Stomach (tissue), 9 donors: ENCODE results near the gene SPINK2. TPM values are rescaled to one million over a fixed set of nuclear protein-coding genes. Genes with fewer than 3 reads are reported as not detected.

Source experiments
- DNase-seq, 2 donors: peaks; one replicate each; pipeline versions ENCODE4 v3.0.0 to v3.0.0-alpha.2; 2013 to 2019
- H3K27ac ChIP-seq, 5 donors: fragments of 200-600 bp in 4 of 5; sonication (generic) in 4 of 5; one replicate each; pipeline ENCODE4 v1.5.1; 2013 to 2019; ENCODE audit warnings: mild to moderate bottlenecking in 1 of 5, moderate library complexity in 1 of 5
- H3K27me3 ChIP-seq, 3 donors: fragments of 200-600 bp; sonication (generic); one replicate each; pipeline ENCODE4 v1.5.1; 2017 to 2019; ENCODE audit warnings: mixed run types in 1 of 3
- H3K36me3 ChIP-seq, 4 donors: fragments of 200-600 bp; sonication (generic); 1 replicate in 3 of 4; 2 replicates in 1 of 4; pipeline ENCODE4 v1.5.1; 2016 to 2019
- H3K4me1 ChIP-seq, 4 donors: fragments of 200-600 bp; sonication (generic); one replicate each; pipeline ENCODE4 v1.5.1; 2016 to 2019
- H3K4me3 ChIP-seq, 4 donors: fragments of 200-600 bp; sonication (generic) in 3 of 4; one replicate each; pipeline ENCODE4 v1.5.1; 2016 to 2019; ENCODE audit warnings: mild to moderate bottlenecking in 1 of 4
- H3K9me3 ChIP-seq, 4 donors: fragments of 200-600 bp; sonication (generic); one replicate each; pipeline ENCODE4 v1.5.1; 2016 to 2019
- EP300 ChIP-seq: sonication (generic); formaldehyde crosslinking; IDR thresholded peaks from one replicate; pipeline ENCODE4 v1.6.1; 2017; ENCODE audit warnings: antibody characterized with exemption
- POLR2A ChIP-seq, 4 donors: fragments of 450-650 bp; IDR thresholded peaks; one replicate each; pipeline ENCODE4 v1.6.1; 2016; ENCODE audit warnings: antibody characterized with exemption in 4 of 4, control low read depth in 2 of 4, mild to moderate bottlenecking in 1 of 4, moderate library complexity in 1 of 4
- POLR2AphosphoS5 ChIP-seq, 3 donors: sonication (generic); formaldehyde crosslinking; IDR thresholded peaks; one replicate each; pipeline ENCODE4 v1.6.1; 2016; ENCODE audit warnings: antibody characterized with exemption in 3 of 3
- WGBS, 5 donors: extraction: QIAGEN DNeasy Blood & Tissue Kit in 3 of 5; methylation state at CpG; one replicate each; pipeline versions ENCODE4 v1.1.5 to v1.1.7; 2013 to 2018; 5-methylcytosine and 5-hydroxymethylcytosine counted together
- intact Hi-C: fragments of 100-400 bp; cut with DNase I; formaldehyde crosslinking; loops from one replicate; pipeline ENCODE4 v1.15.1; 2023; ENCODE audit warnings: low total_unique reads
- polyA plus RNA-seq, 3 donors: library from polyadenylated mRNA; stranded (reverse); fragments of 200-250 nt; gene quantifications; one replicate each; pipeline ENCODE4 v1.2.3, GENCODE V29; 2013
- total RNA-seq, 5 donors: library from RNA; depleted of rRNA; stranded (reverse); fragments of >200 nt; gene quantifications; one replicate each; pipeline versions ENCODE4 v1.1.0 to v1.2.3, GENCODE V29; 2014 to 2016
- TF ChIP-seq, protein P1 (sequence below), 7 experiments: fragments of 450-650 bp in 4 of 7; fragments of 200-600 bp in 3 of 7; sonication (generic) in 3 of 7; IDR thresholded peaks; one replicate each; pipeline ENCODE4 v1.5.1; 2016 to 2019; ENCODE audit warnings: antibody characterized with exemption in 7 of 7, control low read depth in 2 of 7, mild to moderate bottlenecking in 1 of 7
- donor health status: healthy with polysubstance abuse.
- donor health status: Bipolar disorder and iron deficiency.
- donor health status: healthy.

The SPINK2 gene
- total and polyA plus RNA-seq, 8 donors = 0.70 to 2.3 TPM; not detected in 6

DNA sequence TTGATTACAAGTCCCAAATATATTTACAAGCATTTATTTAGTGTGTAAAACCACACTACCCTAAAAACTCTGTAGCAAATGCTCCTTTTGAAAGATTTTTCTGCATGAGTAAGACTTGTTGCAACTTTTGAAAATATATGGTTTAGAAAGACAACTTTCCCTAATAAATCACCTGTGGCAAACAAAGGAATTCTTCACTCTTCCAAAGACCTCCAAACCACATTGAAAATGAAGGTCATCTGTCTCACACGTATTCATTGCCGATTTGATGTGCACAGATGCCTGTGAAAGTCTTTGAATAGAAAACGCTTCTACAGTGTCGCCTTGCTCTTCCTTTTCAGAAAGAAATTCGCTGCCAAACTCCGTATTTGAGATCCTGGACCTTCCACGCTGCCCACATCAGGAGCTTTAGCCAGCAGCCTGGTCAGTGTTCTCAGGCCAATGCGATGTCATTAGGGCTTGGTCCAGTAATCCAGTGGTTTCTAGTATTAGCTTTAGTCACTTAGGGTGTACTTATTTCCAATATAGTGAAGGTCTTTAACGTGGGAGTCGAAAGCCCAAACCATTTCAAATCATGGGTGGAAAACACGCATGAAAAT is 22.2 kb downstream of the SPINK2 start:
- peaks cover 0 to 15% (median 5%) of the 10 kb centered on the region in 4 donors for H3K4me1 ChIP-seq
- peak overlapping the region in 4 of 5 donors; percentile 69 to 84 (median 78) for H3K27ac ChIP-seq
- H3K9me3 ChIP-seq = no peaks in the 10 kb centered on the region
- no peak for DNase-seq
- no peaks in the 10 kb centered on the region for H3K36me3 ChIP-seq
- TF ChIP-seq EP300 (no peak), POLR2A (IDR thresholded peaks at IDR 0.05) (no peak), POLR2AphosphoS5 (IDR thresholded peaks at IDR 0.05) (no peak)
- TF ChIP-seq, protein P1, sequence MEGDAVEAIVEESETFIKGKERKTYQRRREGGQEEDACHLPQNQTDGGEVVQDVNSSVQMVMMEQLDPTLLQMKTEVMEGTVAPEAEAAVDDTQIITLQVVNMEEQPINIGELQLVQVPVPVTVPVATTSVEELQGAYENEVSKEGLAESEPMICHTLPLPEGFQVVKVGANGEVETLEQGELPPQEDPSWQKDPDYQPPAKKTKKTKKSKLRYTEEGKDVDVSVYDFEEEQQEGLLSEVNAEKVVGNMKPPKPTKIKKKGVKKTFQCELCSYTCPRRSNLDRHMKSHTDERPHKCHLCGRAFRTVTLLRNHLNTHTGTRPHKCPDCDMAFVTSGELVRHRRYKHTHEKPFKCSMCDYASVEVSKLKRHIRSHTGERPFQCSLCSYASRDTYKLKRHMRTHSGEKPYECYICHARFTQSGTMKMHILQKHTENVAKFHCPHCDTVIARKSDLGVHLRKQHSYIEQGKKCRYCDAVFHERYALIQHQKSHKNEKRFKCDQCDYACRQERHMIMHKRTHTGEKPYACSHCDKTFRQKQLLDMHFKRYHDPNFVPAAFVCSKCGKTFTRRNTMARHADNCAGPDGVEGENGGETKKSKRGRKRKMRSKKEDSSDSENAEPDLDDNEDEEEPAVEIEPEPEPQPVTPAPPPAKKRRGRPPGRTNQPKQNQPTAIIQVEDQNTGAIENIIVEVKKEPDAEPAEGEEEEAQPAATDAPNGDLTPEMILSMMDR (IDR thresholded peaks at IDR 0.05) = no peak
- WGBS, 5 donors = 54 to 83% (median 79%) methylated on average over 11 of the region's 11 CpGs
- H3K27me3 ChIP-seq = no peaks in the 10 kb centered on the region
- H3K4me3 ChIP-seq = peak overlapping the region; percentile 49 to 69 (median 58)
- intact Hi-C loops = no loop called here

DNA sequence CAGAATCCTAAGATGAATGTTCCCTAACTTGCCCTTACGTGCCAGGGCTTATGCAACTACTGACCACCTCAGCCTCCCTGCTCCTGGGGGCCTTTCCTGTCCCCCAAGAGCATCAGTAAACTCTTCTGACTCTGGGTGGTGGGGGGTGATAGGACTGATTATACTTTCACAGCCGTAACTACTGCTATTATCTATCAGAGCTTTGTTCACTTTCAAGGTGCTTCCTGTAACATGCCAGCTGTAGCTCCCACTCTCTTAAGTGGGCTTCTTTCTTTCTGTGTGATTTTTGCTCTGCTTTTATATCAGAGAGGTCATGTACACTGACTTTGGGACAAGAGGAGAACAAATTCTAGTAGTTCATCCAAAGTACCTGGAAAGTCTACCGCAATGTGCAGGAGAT is 25.3 kb downstream of the SPINK2 start:
- intact Hi-C loops = no loop called here
- H3K4me1 ChIP-seq = peaks cover 0 to 15% (median 5%) of the 10 kb centered on the region in 4 donors
- WGBS, 5 donors = 79 to 88% (median 85%) methylated on average over 3 of the region's 3 CpGs
- H3K9me3 ChIP-seq = no peaks in the 10 kb centered on the region
- DNase-seq = no peak
- TF ChIP-seq POLR2A (IDR thresholded peaks at IDR 0.05) (no peak), POLR2AphosphoS5 (IDR thresholded peaks at IDR 0.05) (no peak), EP300 (no peak)
- TF ChIP-seq, protein P1 (IDR thresholded peaks at IDR 0.05) = no peak
- H3K27ac ChIP-seq = no peak overlapping the region
- no peak overlapping the region for H3K4me3 ChIP-seq
- no peaks in the 10 kb centered on the region for H3K27me3 ChIP-seq
- no peaks in the 10 kb centered on the region for H3K36me3 ChIP-seq

DNA sequence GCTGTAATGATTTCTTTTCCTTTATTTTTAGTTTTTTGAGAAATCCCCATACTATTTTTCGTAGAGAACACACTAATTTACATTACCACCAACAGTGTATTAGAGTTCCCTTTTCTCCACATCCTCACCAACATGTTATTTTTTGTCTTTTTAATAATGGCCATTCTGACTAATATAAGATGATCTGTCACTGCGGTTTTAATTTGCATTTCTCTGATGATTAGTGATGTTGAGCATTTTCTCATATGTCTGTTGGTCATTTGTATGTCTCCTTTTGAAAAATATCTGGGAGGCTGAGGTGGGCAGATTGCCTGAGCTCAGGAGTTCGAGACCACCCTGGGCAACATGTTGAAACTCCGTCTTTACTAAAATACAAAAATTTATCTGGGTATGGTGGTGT is 30.2 kb downstream of the SPINK2 start:
- DNase-seq = no peak
- no peak for TF ChIP-seq POLR2A (IDR thresholded peaks at IDR 0.05)
- TF ChIP-seq POLR2AphosphoS5 (IDR thresholded peaks at IDR 0.05) = no peak
- no peak for TF ChIP-seq EP300
- TF ChIP-seq, protein P1 (IDR thresholded peaks at IDR 0.05) = no peak
- H3K36me3 ChIP-seq = no peaks in the 10 kb centered on the region
- H3K4me3 ChIP-seq = no peak overlapping the region
- H3K27ac ChIP-seq = no peak overlapping the region
- H3K4me1 ChIP-seq = peaks cover 0 to 10% (median 8%) of the 10 kb centered on the region in 4 donors
- intact Hi-C loops = no loop called here
- 85 to 91% (median 89%) methylated on average over 4 of the region's 4 CpGs for WGBS, 5 donors
- no peaks in the 10 kb centered on the region for H3K9me3 ChIP-seq
- no peaks in the 10 kb centered on the region for H3K27me3 ChIP-seq

DNA sequence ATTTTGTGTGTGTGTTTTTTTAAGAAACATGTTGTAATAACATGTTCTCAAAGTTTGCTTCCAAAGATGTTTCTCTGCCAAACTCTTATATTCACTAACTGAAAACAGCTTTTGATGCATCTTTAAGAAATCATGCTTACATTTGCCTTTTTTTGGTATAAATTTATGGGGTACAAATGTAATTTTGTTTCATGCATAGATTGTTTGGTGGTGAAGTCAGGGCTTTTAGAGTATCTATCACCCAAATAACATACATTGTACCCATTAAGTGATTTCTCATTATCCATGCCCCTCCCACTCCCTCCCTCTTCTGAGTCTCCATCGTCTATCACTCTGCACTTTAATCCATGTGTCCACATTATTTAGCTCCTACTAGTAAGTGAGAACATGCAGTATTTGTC is 30.8 kb downstream of the SPINK2 start:
- Histone ChIP-seq H3K27ac (no peak overlapping the region), H3K9me3 (no peaks in the 10 kb centered on the region), H3K4me3 (no peak overlapping the region), H3K4me1 (peaks cover 0 to 10% (median 8%) of the 10 kb centered on the region in 4 donors), H3K27me3 (no peaks in the 10 kb centered on the region), H3K36me3 (no peaks in the 10 kb centered on the region)
- DNase-seq = peak in 1 of 2 donors; percentile 41
- WGBS, 5 donors = 32 to 63% (median 50%) methylated on average over 1 of the region's 1 CpG
- intact Hi-C loops = no loop called here
- TF ChIP-seq POLR2AphosphoS5 (IDR thresholded peaks at IDR 0.05) (no peak), EP300 (no peak), POLR2A (IDR thresholded peaks at IDR 0.05) (no peak)
- TF ChIP-seq, protein P1 (IDR thresholded peaks at IDR 0.05) = no peak
